ENCODE data around the gene FNDC3B. TPM values are rescaled to one million over a fixed set of nuclear protein-coding genes. Genes with fewer than 3 reads are reported as not detected.

The FNDC3B gene
- total RNA-seq, 2 donors from 2014 or later: 57.6 to 69.3 TPM

- Histone ChIP-seq H3K36me3 (no peaks in the 10 kb centered on the region), H3K9me3 (no peaks in the 10 kb centered on the region), H3K27me3 (no peaks in the 10 kb centered on the region), H3K27ac (no peak overlapping the region), H3K4me1 (peaks cover 0 to 77% of the 10 kb centered on the region in 2 donors), H3K4me3 (no peak overlapping the region)
- TF ChIP-seq CTCF (IDR thresholded peaks at IDR 0.05): no peak
- DNase-seq (ENCODE audit: low spot score): no peak
Observed at GRCh38 chr3:172097585-172097984, 58.2 kb downstream of the FNDC3B start.

GRCh38 chr3:172098698-172099494 lies 59.5 kb downstream of the FNDC3B start:
- Histone ChIP-seq H3K27ac (peak overlapping the region in 1 of 2 donors; percentile 18), H3K36me3 (no peaks in the 10 kb centered on the region), H3K4me1 (peaks cover 0 to 89% of the 10 kb centered on the region in 2 donors), H3K4me3 (no peak overlapping the region), H3K27me3 (no peaks in the 10 kb centered on the region), H3K9me3 (no peaks in the 10 kb centered on the region)
- no peak for TF ChIP-seq CTCF (IDR thresholded peaks at IDR 0.05)
- DNase-seq (ENCODE audit: low spot score): no peak

GRCh38 chr3:172099495-172099808 lies 60.1 kb downstream of the FNDC3B start:
- Histone ChIP-seq H3K36me3 (no peaks in the 10 kb centered on the region), H3K4me3 (no peak overlapping the region), H3K27ac (no peak overlapping the region), H3K4me1 (peaks cover 0 to 94% of the 10 kb centered on the region in 2 donors), H3K9me3 (no peaks in the 10 kb centered on the region), H3K27me3 (no peaks in the 10 kb centered on the region)
- TF ChIP-seq CTCF (IDR thresholded peaks at IDR 0.05): no peak
- no peak for DNase-seq (ENCODE audit: low spot score)

- H3K27ac ChIP-seq: no peak overlapping the region
- no peak overlapping the region for H3K4me3 ChIP-seq
- DNase-seq (ENCODE audit: low spot score): no peak
- no peaks in the 10 kb centered on the region for H3K36me3 ChIP-seq
- no peaks in the 10 kb centered on the region for H3K9me3 ChIP-seq
- no peak for TF ChIP-seq CTCF (IDR thresholded peaks at IDR 0.05)
- no peaks in the 10 kb centered on the region for H3K27me3 ChIP-seq
- H3K4me1 ChIP-seq: peaks cover 0 to 91% of the 10 kb centered on the region in 2 donors
Observed at GRCh38 chr3:172100482-172100881, 61.1 kb downstream of the FNDC3B start.

- H3K4me1 ChIP-seq: peaks cover 0 to 84% of the 10 kb centered on the region in 2 donors
- H3K4me3 ChIP-seq: no peak overlapping the region
- H3K36me3 ChIP-seq: no peaks in the 10 kb centered on the region
- H3K27ac ChIP-seq: no peak overlapping the region
- H3K27me3 ChIP-seq: no peaks in the 10 kb centered on the region
- H3K9me3 ChIP-seq: no peaks in the 10 kb centered on the region
- no peak for DNase-seq (ENCODE audit: low spot score)
- no peak for TF ChIP-seq CTCF (IDR thresholded peaks at IDR 0.05)
Observed at GRCh38 chr3:172101107-172101506, 61.7 kb downstream of the FNDC3B start.

Measured in right atrium auricular region (tissue), 2 donors.